Activated CD4-positive, CD25-positive, alpha-beta regulatory T cell treated with anti-CD3 and anti-CD28 coated beads, Interleukin-2, amount 50 U/mL, for 72 hours (primary cell): ENCODE measurements around the gene HECW1.

ENCODE experiments used
- DNase-seq: peaks from one replicate; pipeline ENCODE4 v3.0.0; 2021

HECW1 gene

DNA sequence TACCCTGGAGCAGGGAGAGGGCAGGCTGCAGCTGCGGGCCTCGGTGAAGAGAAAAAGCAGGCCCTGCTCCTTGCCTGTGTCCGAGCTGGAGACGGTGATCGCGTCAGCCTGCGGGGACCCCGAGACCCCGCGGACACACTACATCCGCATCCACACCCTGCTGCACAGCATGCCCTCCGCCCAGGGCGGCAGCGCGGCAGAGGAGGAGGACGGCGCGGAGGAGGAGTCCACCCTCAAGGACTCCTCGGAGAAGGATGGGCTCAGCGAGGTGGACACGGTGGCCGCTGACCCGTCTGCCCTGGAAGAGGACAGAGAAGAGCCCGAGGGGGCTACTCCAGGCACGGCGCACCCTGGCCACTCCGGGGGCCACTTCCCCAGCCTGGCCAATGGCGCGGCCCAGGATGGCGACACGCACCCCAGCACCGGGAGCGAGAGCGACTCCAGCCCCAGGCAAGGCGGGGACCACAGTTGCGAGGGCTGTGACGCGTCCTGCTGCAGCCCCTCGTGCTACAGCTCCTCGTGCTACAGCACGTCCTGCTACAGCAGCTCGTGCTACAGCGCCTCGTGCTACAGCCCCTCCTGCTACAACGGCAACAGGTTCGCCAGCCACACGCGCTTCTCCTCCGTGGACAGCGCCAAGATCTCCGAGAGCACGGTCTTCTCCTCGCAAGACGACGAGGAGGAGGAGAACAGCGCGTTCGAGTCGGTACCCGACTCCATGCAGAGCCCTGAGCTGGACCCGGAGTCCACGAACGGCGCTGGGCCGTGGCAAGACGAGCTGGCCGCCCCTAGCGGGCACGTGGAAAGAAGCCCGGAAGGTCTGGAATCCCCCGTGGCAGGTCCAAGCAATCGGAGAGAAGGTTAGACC is 332.5 kb downstream of the HECW1 start:
- no peak for DNase-seq

DNA sequence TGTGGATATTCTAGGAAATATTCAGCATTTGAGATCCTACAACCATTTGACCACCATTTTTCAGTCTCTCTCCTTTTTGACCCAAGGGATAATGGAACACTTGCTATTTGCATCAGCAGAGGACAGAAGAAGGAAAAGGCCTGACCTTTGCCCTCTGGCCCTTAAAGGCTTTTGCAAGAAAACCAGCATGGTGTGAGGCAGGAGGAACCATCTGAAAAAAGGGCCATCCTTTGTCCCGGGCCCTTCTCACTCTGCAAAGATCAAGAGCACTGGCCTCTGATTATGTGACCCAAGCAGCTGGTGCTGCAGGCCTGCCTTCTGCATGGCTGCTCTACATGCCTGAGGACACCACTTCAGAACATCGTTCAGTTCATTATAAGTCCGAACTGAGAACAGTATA is 337.1 kb downstream of the HECW1 start:
- no peak for DNase-seq

DNA sequence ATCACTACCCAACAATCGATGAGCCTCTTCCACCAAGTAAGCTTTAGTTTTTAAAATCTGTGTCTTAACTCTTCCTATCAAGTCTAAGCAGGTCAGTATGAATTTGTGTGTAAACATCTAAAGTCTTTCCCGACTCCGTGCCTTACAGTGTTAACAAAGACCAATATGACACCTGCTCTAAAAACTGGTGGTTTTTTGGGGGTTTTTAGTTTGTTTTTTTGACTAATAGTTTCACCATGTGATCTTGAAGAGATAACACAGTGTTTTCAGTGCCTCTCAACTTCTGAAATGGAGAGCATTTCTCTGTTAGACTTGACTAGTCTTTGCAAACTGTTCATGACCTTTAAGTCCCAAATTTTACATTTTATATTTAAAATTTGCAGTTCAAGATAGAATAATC is 338.4 kb downstream of the HECW1 start:
- no peak for DNase-seq

DNA sequence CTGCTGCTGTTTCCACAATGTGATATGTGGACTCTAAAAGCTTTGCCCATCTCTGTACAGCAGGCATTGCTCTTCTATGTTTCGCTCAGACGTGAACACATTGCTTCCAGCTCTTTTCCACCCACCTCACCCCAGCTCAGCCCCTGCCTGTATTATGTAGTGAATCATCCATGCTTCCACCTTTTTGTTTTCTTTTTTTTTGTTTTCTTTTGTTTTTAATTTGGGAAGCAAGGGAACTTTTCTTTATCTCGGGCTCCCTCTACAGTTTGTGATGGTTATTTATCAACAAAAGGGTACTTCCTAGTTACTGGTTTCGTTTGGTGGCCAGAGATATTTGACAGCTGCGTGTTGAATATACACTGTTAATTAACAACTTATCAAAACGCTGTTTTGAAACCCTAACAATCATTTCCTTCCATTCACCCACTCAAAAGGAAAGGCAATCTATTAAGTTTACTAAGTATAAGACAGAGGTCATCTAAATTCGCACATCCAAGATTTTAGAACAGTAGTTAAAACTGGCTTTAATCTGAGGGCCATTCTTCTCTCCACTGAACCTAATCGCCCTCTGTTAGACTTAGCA is 342.6 kb downstream of the HECW1 start:
- no peak for DNase-seq

DNA sequence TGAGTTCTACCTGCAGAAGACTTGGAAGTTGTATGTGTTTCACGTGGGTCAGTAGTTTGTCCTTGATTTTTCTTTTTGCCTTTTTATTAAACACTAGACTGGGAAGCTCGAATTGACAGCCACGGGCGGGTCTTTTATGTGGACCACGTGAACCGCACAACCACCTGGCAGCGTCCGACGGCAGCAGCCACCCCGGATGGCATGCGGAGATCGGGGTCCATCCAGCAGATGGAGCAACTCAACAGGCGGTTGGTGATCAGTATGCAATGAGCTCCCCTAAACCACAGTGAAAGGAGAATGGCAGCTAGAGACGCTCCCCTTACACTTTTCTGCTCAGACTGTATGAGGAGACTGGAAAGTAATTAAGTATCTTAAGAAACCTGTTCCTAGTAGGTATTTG is 343.8 kb downstream of the HECW1 start:
- DNase-seq: no peak

DNA sequence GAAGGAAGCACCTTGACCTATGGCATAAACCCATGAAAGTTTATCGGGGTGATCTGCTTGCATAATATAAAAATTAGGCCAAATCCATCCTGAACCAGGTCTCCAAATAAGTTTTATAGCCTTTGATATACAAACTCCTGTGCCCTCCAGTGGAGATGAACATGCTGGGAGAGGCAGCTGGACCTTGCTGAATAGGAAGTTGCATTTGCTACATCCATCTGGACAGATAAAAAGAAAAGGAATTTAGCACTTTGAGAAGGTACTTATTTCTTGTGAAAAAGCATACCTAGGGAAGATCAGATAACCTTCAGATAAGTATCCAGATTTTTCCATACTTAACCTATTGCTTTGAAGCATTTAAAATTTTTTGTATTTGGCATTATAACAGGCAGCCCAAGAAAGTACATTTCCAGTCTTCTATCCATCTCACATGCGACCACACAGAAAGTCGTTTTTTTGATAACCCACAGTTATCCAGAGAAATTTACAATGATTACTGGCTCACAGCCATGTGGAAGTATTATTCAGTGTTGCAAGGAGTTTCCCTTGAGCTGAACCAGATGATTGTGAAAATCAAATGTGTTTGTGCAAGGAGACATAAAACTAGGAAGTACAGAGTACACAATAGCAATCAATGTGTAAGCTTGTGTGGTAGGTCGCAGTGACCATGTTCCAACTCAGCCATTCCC is 346.0 kb downstream of the HECW1 start:
- no peak for DNase-seq

DNA sequence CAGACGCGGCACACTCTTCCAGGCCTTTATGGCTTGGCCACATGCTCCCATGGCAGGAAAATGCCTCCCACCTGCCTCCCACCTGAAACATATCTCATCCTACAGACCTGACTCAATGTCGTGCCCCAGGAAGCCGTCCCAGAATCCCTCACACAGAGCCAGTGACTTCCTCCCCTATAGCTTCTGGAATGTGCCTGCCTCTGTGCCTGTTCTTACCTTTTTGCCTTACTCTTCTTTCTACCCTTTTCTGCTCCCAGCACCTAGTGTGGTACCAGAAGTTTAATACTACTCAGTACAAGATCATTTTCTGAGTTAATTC is 346.5 kb downstream of the HECW1 start:
- DNase-seq: no peak

DNA sequence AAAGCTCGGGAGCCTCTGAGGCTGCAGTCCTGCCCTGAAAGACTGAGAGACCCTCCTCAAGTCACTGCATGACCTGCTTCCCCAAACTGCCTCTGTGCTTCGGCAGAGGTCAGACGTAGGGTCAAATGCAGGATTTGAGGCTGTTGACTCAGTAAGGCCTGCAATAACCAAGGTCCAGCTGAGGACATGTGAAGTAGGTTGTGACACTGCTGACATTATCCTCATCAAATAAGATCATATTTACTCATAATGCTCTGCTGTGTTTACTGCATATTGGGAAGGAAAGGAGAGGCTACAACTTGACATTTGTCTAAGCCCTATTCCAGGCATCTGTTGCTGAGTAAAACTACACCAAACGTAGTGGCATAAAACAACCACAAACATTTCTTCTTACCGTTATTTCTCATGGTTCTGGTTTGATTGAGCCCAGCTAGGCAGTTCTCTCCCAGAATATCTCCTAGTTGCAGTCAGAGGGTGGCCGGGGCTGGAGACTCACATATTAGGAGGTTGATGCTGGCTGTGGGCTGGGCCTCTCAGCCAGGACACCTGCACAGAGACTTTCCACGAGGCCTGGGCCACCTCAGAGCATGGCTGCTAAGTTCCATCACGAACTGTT is 348.4 kb downstream of the HECW1 start:
- DNase-seq: no peak

DNA sequence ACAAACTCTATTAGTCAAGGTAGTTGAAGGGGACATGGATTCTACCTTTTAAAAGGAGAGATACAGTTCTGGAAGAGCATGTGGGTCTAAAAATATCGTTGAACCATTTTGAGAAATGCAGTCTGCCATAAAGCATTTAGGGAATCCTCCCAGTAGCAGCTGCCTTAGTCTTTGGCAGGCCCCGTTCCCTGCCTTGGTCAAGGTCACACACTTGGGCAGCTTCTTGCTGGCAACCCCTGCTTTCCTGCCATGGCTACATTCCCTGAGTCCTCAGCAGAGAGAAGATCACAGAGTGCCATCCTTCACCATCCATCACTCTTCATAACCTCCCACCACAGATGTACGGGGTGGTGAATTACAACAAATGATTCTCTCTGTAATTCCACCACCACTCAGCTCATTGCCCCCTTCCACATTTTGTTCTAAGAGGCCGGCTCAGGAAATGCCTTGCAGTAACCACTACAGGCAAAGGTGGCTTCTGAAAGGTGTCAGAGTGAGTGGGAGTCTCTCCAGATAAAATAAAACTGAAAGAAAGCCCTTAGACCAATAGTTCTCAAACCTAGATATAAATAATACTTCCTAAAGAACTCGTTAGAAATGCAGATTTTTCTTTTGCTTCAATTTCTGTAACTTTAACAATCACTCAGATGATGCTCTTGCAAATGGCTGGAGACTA is 349.0 kb downstream of the HECW1 start:
- no peak for DNase-seq

DNA sequence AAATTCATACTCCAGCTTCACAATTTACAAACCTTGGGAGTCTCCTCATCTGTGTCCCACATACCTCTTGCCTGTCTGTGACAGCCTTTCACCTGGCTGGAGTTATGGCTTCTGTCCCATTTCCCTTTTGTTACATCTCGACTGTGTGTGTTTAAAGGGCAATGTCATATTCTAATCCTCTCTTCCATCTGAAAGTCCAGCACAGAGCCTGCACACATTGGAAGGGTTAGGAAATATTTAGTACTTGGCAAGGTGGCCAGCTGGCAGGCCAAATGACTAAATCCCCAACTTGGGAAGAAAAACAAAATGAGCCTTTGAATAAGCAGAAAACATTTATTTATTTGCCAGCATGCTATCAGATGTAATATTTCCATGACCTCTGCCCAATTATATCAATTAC is 350.4 kb downstream of the HECW1 start:
- no peak for DNase-seq

DNA sequence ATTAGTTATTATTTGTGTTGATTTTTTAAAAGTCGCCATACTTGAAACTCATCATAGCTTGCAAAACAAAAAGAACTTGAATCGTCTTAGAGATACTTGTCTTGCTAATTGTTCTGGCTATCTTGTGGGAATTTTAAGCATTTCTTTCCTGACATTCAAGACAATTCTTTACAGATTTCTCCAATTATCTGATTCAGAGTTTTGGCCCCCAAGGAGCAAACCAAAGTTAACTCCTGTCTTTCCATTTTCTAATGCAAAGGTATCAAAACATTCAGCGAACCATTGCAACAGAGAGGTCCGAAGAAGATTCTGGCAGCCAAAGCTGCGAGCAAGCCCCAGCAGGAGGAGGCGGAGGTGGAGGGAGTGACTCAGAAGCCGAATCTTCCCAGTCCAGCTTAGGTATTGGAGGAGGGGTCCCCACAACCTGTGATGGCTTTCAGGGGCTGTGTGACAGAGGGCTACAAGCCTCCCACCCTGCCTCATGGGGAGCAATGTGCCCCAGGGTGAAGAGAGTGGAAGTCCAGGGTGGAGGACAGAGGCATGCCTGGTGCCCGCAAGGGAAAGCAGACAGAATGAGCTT is 351.0 kb downstream of the HECW1 start:
- DNase-seq: no peak

DNA sequence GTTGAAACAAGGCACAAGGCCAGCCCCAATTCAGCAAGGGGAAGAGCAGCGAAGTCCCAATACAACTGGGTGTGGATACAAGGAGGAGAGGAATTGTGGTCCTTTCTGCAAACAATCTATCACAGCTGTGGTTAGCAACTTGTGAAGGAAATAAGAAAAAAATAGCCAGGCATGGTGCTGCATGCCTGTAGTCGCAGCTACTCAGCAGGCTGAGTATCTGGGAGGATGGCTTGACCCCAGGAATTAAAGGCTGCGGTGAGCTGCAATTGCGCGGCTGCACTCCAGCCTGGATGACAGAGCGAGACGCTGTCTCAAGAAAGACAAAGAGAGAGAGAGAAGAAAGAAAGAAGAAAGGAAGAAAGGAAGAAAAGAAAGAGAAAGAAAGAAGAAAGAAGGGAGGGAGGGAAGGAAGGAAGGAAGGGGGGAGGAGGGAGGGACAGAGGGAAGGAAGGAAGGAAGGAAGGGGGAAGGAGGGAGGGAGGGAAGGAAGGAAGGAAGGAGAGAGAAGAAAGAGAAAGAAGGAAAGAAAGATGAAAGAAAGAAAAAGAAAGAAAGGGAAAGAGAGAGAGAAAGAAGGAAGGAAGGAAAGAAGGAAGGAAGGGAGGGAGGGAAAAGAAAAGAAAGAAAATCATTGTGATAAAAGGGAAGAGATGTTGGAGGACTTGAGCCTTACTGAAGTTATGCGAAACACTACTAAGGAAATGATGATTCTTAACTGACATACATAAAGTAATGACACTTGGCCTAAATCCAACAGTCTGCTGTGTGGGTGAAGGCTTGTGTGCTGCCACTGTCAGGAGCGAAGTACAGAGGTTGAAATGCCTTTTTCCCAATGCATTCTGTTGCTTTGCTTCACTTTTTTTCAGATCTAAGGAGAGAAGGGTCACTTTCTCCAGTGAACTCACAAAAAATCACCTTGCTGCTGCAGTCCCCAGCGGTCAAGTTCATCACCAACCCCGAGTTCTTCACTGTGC is 353.4 kb downstream of the HECW1 start:
- DNase-seq: no peak

DNA sequence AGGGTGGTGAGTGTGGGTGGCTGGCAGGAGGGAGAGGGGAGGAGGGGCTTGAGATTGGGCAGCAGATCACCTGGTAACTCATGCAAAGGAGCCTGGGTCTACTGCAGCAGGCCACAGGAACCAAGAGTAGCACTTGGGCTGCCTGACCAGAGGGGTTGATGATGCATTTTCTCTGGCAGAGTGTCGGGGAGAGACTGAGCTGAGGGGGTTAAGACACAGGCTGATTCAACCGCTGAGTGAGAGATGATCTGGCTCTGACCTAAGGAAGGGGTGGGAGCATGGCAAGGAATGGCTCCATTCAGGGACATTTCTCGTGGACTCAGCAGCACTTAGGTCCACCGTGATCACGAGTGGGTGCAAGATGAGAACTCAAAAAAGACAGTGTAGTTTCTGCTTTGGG is 355.0 kb downstream of the HECW1 start:
- no peak for DNase-seq

DNA sequence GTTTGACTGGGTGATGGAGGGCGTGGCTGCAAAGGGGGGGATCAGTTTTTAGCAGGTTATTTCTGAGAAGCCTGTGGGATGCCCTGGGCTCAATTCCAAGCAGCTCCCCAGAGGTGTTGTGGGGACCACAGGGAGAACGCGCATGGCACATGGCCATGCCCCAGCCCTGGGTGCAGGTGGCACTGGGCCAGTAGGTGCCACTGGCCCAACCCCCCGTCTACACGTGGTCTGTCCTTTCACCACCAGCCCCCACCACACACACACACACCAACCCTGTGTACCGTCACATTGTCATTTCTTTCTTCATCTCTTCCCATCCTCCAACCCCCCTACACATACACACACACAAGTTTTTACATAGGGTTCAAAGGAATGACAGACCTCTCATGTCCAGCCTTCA is 355.4 kb downstream of the HECW1 start:
- no peak for DNase-seq

DNA sequence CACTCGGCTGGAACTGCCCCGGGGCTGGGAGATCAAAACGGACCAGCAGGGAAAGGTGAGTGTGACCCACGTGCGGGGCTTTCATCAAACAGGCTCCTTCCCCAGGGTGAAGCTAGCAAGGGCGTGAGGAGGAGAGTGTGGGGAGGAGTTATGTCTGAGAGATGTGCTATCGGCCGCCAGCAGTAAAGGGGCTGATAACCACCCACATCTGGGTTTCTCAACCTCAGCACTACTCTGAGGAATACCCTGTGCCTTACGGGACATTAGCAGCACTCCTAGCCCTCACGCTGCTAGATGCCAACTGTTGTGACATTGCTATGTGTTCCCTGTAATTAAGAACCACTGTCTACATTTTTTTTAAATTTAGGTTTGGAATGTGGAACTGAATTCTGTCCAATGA is 356.6 kb downstream of the HECW1 start:
- no peak for DNase-seq

DNA sequence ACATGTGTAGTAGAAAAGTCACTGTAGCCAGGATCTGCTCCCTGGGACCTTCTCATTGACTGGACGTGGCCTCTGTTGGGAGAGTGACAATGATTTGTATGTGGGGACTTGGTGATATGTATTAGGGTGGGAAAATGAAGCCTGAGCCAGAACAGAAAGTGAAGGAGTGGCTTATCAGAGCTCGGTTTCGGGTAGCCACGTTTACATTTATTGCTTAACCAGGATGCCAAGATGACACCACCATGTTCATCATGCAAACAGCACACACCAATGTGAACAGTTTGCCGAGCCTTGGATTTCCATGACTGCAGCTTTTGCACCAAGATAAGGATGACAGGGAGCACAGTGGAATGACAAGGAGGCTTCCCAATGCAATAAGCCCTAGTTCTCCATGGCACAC is 357.7 kb downstream of the HECW1 start:
- DNase-seq: no peak

DNA sequence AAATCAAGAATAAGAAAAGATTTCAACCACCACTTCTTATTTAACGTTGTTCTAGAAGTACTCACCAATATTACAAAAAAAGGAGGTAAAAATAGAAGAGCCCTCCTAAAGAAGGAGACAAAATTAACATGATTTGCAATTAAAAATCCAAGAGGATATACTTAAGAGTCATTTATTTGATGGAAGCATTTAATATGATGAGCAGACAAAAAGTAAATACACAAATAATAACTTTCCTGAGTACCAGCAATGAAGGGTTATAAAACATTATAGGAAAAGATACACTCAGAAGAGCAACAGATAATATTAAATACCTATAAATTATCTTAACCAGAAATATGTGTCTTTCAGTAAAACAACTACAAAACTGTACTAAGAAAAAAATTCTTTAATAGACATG is 363.5 kb downstream of the HECW1 start:
- no peak for DNase-seq

DNA sequence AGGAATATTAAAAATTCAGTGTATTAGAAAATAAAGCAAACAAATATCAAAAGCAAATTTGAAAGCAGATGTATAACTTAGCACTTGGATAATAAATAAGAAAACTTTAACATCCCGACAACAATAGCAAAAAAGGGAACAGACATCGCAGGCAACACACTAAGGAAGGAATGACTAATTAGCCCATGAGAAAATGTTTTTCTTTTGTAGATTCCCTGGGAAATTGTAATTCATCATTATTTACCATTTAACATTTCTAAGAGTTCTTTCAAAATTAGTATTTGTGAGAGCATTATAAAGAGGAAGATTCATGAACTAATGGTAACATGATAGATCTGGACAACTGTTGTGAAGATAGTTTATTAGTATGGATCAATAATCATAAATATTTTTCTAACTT is 364.4 kb downstream of the HECW1 start:
- DNase-seq: no peak

DNA sequence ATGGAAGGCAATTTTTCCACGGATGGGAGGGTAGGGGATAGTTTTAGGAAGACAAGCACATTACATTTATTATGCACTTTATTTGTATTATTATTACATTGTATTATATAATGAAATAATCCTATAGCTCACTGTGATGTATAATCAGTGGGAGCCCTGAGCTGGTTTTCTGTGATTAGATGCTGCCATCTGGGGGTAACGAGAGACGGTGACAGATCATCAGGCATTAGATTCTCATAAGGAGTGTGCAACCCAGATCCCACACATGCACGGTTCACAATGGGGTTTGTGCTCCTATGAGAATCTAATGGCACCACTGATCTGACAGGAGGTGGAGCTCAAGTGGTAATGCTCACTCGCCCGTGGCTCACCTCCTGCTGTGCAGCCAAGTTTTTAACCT is 366.6 kb downstream of the HECW1 start:
- no peak for DNase-seq

DNA sequence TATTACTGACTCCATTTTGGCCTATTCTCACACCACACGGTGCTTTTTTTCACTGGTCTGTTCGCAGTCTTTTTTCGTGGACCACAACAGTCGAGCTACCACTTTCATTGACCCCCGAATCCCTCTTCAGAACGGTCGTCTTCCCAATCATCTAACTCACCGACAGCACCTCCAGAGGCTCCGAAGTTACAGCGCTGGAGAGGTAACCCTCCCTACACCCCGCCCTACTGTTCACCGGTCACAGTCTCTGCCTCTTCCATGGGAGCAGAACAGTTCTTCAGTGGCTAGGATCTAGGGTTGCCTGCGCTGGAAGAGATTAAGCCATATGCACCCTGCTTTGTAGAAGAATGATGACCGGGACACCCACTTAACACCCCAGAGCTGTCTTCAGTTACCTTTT is 367.1 kb downstream of the HECW1 start:
- no peak for DNase-seq

DNA sequence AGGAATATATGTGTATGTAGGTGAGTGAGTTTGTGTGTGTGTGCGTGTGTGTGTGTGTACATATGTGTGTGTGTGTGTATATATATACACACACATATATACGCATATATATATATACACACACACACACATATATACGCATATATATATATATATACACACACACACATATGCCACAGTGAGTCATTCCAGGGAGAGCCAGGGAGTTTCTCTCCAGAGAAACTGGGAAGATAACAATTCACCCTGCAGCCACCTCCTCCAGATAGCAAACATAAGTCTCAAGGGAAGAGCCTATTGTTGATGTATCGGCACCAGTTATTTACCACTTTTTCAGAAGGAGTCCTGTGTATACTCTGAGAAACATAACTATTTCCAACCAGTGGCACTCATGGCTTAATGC is 368.1 kb downstream of the HECW1 start:
- DNase-seq: no peak
